Activated naive CD4-positive, alpha-beta T cell treated with anti-CD3 and anti-CD28 coated beads for 36 hours (primary cell): ENCODE data around the gene ARHGAP1. TPM values are rescaled to one million over a fixed set of nuclear protein-coding genes. Genes with fewer than 3 reads are reported as not detected.

Experiments
- CTCF ChIA-PET: fragments of 350-600 bp; sonication (Branson Sonifier 250); formaldehyde crosslinking; loops from one replicate; lab custom pipeline; 2021; ENCODE audit warnings: antibody characterized with exemption; lab: Charles Lee
- DNase-seq: peaks from one replicate; pipeline ENCODE4 v3.0.0-alpha.2; 2020
- H3K27ac Mint-ChIP-seq: one replicate; pipeline ENCODE4 v1.8.0; 2021; ENCODE audit warnings: mild to moderate bottlenecking, mixed read lengths
- H3K27me3 Mint-ChIP-seq: one replicate; pipeline ENCODE4 v1.8.0; 2021; ENCODE audit warnings: low read depth, mixed read lengths
- H3K36me3 Mint-ChIP-seq: one replicate; pipeline ENCODE4 v1.8.0; 2021; ENCODE audit warnings: low read depth, mixed read lengths
- H3K4me1 Mint-ChIP-seq: one replicate; pipeline ENCODE4 v1.8.0; 2021; ENCODE audit warnings: low read depth, mixed read lengths
- H3K4me3 Mint-ChIP-seq: one replicate; pipeline ENCODE4 v1.8.0; 2021; ENCODE audit warnings: mild to moderate bottlenecking, moderate library complexity, mixed read lengths
- H3K9me3 Mint-ChIP-seq: one replicate; pipeline ENCODE4 v1.8.0; 2021; ENCODE audit warnings: mixed read lengths
- intact Hi-C: fragments of 100-400 bp; cut with micrococcal nuclease; formaldehyde crosslinking; loops from one replicate; pipeline ENCODE4 v1.15.1; 2023
- total RNA-seq, 2 experiments: library from RNA; stranded (reverse); gene quantifications; one replicate each; pipeline ENCODE4 v1.2.3, GENCODE V29; 2021

The ARHGAP1 gene
- total RNA-seq, 2 experiments from 2014 or later, result 31.2 to 32.6 TPM

- Mint-ChIP-seq H3K27me3 (no peaks in the 10 kb centered on the region), H3K27ac (no peak overlapping the region), H3K4me3 (no peak overlapping the region), H3K36me3 (no peaks in the 10 kb centered on the region), H3K9me3 (no peaks in the 10 kb centered on the region), H3K4me1 (no peaks in the 10 kb centered on the region)
- DNase-seq, result no peak
- intact Hi-C loops, result no loop called here
- CTCF ChIA-PET, result no interaction called here
These were observed 32.8 kb upstream of the ARHGAP1 start for GRCh38 chr11:46733234-46733633.

GRCh38 chr11:46731545-46731944, 31.1 kb upstream of the ARHGAP1 start:
- Mint-ChIP-seq H3K36me3 (no peaks in the 10 kb centered on the region), H3K9me3 (no peaks in the 10 kb centered on the region), H3K4me3 (no peak overlapping the region), H3K4me1 (no peaks in the 10 kb centered on the region), H3K27me3 (no peaks in the 10 kb centered on the region), H3K27ac (no peak overlapping the region)
- CTCF ChIA-PET, result no interaction called here
- intact Hi-C loops, result no loop called here
- no peak for DNase-seq

DNA sequence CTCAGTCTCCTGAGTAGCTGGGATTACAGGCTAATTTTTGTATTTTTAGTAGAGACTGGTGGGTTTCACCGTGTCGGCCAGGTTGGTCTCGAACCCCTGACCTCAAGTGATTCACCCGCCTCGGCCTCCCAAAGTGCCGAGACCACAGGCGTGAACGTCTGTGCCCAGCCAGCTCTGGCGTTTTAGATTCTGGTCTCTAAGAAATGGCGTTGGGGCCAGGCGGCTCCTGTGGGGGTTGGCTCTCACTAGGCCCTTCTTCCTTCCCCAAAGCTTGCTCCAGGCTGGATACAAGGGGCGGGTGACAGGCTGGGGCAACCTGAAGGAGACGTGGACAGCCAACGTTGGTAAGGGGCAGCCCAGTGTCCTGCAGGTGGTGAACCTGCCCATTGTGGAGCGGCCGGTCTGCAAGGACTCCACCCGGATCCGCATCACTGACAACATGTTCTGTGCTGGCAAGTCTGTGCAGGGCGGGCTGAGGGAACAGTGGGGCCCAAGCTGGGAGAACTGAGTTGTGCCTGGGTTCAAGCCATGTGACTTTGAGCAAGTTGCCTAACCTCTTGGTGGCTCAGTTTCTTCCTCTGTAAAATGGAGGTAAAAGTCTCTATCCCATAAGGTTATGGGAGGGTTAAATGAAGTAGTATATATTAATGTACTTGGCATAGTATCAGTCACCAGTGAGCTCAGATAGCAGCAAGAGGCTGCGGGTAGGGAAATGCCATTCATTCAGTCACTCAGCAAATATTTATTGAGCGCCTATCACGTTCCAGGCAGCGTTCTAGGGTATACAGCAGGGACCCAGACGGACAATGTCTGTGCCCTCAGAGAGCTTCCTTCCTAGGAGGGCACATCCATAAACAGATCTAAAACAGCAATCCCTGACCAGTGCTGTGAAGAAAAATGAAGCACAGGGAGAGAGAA, 28.9 kb upstream of the ARHGAP1 start:
- Mint-ChIP-seq H3K27ac (no peak overlapping the region), H3K4me3 (no peak overlapping the region), H3K9me3 (no peaks in the 10 kb centered on the region), H3K27me3 (no peaks in the 10 kb centered on the region), H3K36me3 (no peaks in the 10 kb centered on the region), H3K4me1 (no peaks in the 10 kb centered on the region)
- CTCF ChIA-PET, result no interaction called here
- intact Hi-C loops, result no loop called here
- DNase-seq, result no peak

DNA sequence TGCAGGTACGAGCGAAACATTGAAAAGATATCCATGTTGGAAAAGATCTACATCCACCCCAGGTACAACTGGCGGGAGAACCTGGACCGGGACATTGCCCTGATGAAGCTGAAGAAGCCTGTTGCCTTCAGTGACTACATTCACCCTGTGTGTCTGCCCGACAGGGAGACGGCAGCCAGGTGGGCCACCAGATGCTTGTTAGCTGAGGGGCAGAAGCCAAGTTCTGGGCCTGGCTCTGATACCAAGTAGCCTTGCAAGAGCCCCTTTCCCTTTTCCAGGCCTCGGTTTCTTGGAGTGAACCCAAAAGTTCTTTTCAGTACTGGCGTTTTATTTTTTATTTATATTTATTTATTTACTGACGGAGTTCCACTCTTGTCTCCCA, 28.2 kb upstream of the ARHGAP1 start:
- Mint-ChIP-seq H3K9me3 (no peaks in the 10 kb centered on the region), H3K27ac (no peak overlapping the region), H3K4me1 (no peaks in the 10 kb centered on the region), H3K36me3 (no peaks in the 10 kb centered on the region), H3K4me3 (no peak overlapping the region), H3K27me3 (no peaks in the 10 kb centered on the region)
- intact Hi-C loops, result no loop called here
- DNase-seq, result no peak
- CTCF ChIA-PET, result no interaction called here

- CTCF ChIA-PET, result interaction anchor here (0.6 kb wide), 1 partner anchor 45 kb away, joined by 3 read pairs; no protein-coding TSS in a partner anchor
- Mint-ChIP-seq H3K27me3 (no peaks in the 10 kb centered on the region), H3K9me3 (no peaks in the 10 kb centered on the region), H3K27ac (no peak overlapping the region), H3K4me1 (no peaks in the 10 kb centered on the region), H3K36me3 (no peaks in the 10 kb centered on the region), H3K4me3 (no peak overlapping the region)
- DNase-seq, result no peak
- intact Hi-C loops, result no loop called here
These were observed 27.7 kb upstream of the ARHGAP1 start for GRCh38 chr11:46727952-46728658.

- H3K36me3 Mint-ChIP-seq, result no peaks in the 10 kb centered on the region
- CTCF ChIA-PET, result no interaction called here
- intact Hi-C loops, result no loop called here
- no peak overlapping the region for H3K4me3 Mint-ChIP-seq
- no peak overlapping the region for H3K27ac Mint-ChIP-seq
- H3K27me3 Mint-ChIP-seq, result no peaks in the 10 kb centered on the region
- no peak for DNase-seq
- no peaks in the 10 kb centered on the region for H3K4me1 Mint-ChIP-seq
- no peaks in the 10 kb centered on the region for H3K9me3 Mint-ChIP-seq
These were observed 25.9 kb upstream of the ARHGAP1 start for GRCh38 chr11:46726206-46726862.

DNA sequence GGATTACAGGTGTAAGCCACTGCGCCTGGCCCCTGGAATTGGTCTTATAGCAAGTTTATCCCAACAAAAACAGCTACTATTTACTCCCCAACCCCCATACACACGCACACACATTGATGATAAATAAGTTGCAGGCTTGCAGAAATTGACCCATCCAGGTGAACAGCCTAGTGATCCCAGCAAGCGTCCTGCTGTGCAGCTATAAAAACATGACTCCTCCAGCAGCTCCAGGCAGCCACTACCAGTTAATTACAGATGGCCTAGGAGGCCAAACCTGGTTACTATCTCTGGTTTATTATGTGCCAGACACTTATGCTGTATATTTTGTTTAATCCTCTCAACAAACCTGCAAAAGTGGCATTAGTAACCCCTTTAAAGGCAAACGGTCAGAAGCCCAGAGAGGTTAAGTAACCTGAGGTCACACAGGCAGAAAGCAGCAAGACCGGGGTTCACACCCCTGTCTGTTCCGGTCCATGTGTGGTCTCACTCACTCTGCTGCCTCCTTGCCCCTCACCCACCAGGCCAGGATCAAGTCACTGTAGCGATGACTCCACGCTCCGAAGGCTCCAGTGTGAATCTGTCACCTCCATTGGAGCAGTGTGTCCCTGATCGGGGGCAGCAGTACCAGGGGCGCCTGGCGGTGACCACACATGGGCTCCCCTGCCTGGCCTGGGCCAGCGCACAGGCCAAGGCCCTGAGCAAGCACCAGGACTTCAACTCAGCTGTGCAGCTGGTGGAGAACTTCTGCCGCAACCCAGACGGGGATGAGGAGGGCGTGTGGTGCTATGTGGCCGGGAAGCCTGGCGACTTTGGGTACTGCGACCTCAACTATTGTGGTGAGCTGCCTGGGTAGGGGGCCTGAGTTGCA, 25.2 kb upstream of the ARHGAP1 start:
- no peaks in the 10 kb centered on the region for H3K4me1 Mint-ChIP-seq
- DNase-seq, result no peak
- CTCF ChIA-PET, result no interaction called here
- no peaks in the 10 kb centered on the region for H3K36me3 Mint-ChIP-seq
- intact Hi-C loops, result no loop called here
- H3K4me3 Mint-ChIP-seq, result no peak overlapping the region
- no peaks in the 10 kb centered on the region for H3K27me3 Mint-ChIP-seq
- no peaks in the 10 kb centered on the region for H3K9me3 Mint-ChIP-seq
- H3K27ac Mint-ChIP-seq, result no peak overlapping the region

DNA sequence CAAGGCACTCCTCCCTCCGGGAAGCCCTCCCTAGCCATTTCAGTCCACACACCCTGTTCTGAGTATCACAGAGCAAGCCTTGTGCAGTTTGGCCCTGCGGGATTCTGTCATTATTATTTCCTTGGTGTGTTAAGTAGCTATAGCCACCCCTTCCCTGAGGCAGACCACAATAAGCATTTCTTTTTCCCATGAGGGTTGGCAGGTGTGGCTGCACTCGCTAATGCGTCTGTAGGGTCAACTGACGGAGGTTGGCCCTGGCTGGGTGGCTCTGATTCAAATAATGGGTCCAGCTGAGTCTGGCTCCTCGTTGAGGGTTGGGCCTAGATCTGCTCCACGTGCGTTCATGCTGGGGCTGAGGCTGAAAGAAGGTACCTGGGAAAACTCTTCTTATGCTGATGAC, 23.7 kb upstream of the ARHGAP1 start:
- Mint-ChIP-seq H3K27ac (no peak overlapping the region), H3K4me3 (no peak overlapping the region), H3K4me1 (no peaks in the 10 kb centered on the region), H3K27me3 (no peaks in the 10 kb centered on the region), H3K9me3 (no peaks in the 10 kb centered on the region), H3K36me3 (no peaks in the 10 kb centered on the region)
- intact Hi-C loops, result no loop called here
- CTCF ChIA-PET, result no interaction called here
- DNase-seq, result no peak

GRCh38 chr11:46723359-46723680, 22.9 kb upstream of the ARHGAP1 start:
- no peaks in the 10 kb centered on the region for H3K9me3 Mint-ChIP-seq
- DNase-seq, result no peak
- H3K4me3 Mint-ChIP-seq, result no peak overlapping the region
- no peak overlapping the region for H3K27ac Mint-ChIP-seq
- intact Hi-C loops, result no loop called here
- no peaks in the 10 kb centered on the region for H3K4me1 Mint-ChIP-seq
- H3K27me3 Mint-ChIP-seq, result no peaks in the 10 kb centered on the region
- no peaks in the 10 kb centered on the region for H3K36me3 Mint-ChIP-seq
- CTCF ChIA-PET, result no interaction called here

GRCh38 chr11:46722566-46723358, 22.3 kb upstream of the ARHGAP1 start:
- no peak for DNase-seq
- peaks cover 3% of the 10 kb centered on the region for H3K4me1 Mint-ChIP-seq
- CTCF ChIA-PET, result no interaction called here
- H3K9me3 Mint-ChIP-seq, result no peaks in the 10 kb centered on the region
- intact Hi-C loops, result no loop called here
- no peaks in the 10 kb centered on the region for H3K36me3 Mint-ChIP-seq
- no peak overlapping the region for H3K27ac Mint-ChIP-seq
- H3K27me3 Mint-ChIP-seq, result no peaks in the 10 kb centered on the region
- H3K4me3 Mint-ChIP-seq, result no peak overlapping the region

GRCh38 chr11:46721286-46721685, 20.9 kb upstream of the ARHGAP1 start:
- Mint-ChIP-seq H3K4me1 (peaks cover 3% of the 10 kb centered on the region), H3K9me3 (no peaks in the 10 kb centered on the region), H3K27me3 (no peaks in the 10 kb centered on the region), H3K4me3 (no peak overlapping the region), H3K36me3 (no peaks in the 10 kb centered on the region), H3K27ac (no peak overlapping the region)
- intact Hi-C loops, result no loop called here
- CTCF ChIA-PET, result no interaction called here
- no peak for DNase-seq
